Endodermal cell (in vitro differentiated cells): ENCODE measurements around the gene IL12RB2. TPM values are rescaled to one million over a fixed set of nuclear protein-coding genes. Genes with fewer than 3 reads are reported as not detected.

Source experiments
- DNase-seq: peaks from one replicate; pipeline ENCODE4 v3.0.0-alpha.2; 2017
- H3K27ac ChIP-seq: 2 replicates; pipeline ENCODE4 v1.5.1; 2013; ENCODE audit warnings: mild to moderate bottlenecking, low read depth, low read length, moderate library complexity
- H3K27me3 ChIP-seq: 2 replicates; pipeline ENCODE4 v1.6.1; 2013; ENCODE audit warnings: mild to moderate bottlenecking, low read length, moderate library complexity; ENCODE audit not compliant: insufficient read depth, control insufficient read depth, poor library complexity, severe bottlenecking
- H3K36me3 ChIP-seq: 2 replicates; pipeline ENCODE4 v1.7.0; 2013; ENCODE audit warnings: mild to moderate bottlenecking, low read length, moderate library complexity; ENCODE audit not compliant: control insufficient read depth, insufficient read depth
- H3K4me1 ChIP-seq: one replicate; pipeline ENCODE4 v1.7.0; 2013; ENCODE audit warnings: low read length; ENCODE audit not compliant: control insufficient read depth, insufficient read depth
- H3K4me3 ChIP-seq: 2 replicates; pipeline ENCODE4 v1.5.1; 2013; ENCODE audit warnings: mild to moderate bottlenecking, low read length, moderate library complexity
- H3K9ac ChIP-seq: 2 replicates; pipeline ENCODE4 v1.6.1; 2013; ENCODE audit warnings: mild to moderate bottlenecking, low read length, moderate library complexity; ENCODE audit not compliant: poor library complexity, severe bottlenecking; ENCODE audit errors: extremely low read depth
- H3K9me3 ChIP-seq: 2 replicates; pipeline ENCODE4 v1.6.1; 2013; ENCODE audit warnings: mild to moderate bottlenecking, low read length, moderate library complexity; ENCODE audit not compliant: control insufficient read depth
- H3K27ac Mint-ChIP-seq: 2 replicates; pipeline ENCODE4 v1.8.0; 2020; ENCODE audit warnings: mixed read lengths
- H3K27me3 Mint-ChIP-seq: 2 replicates; pipeline ENCODE4 v1.8.0; 2021; ENCODE audit warnings: mild to moderate bottlenecking, mixed read lengths; ENCODE audit not compliant: insufficient read depth
- H3K36me3 Mint-ChIP-seq: 2 replicates; pipeline ENCODE4 v1.8.0; 2020; ENCODE audit warnings: low read depth, mixed read lengths
- H3K4me1 Mint-ChIP-seq: 2 replicates; pipeline ENCODE4 v1.8.0; 2020; ENCODE audit warnings: mixed read lengths
- H3K4me3 Mint-ChIP-seq: 2 replicates; pipeline ENCODE4 v1.8.0; 2020; ENCODE audit warnings: mild to moderate bottlenecking, moderate library complexity, mixed read lengths
- H3K9me3 Mint-ChIP-seq: 2 replicates; pipeline ENCODE4 v1.8.0; 2020; ENCODE audit warnings: mild to moderate bottlenecking, mixed read lengths
- WGBS, 2 experiments: methylation state at CpG; one replicate each; pipeline versions ENCODE4 v1.1.5 to v1.1.7; 2013; ENCODE audit warnings: missing lambda C conversion rate in 2 of 2, mixed read lengths in 1 of 2; ENCODE audit not compliant: insufficient coverage in 1 of 2, insufficient read length in 1 of 2; 5-methylcytosine and 5-hydroxymethylcytosine counted together
- total RNA-seq, 2 donors: library from RNA; stranded (reverse); fragmentation: NEBNext Ultra II Directional in 1 of 2; extraction: Animal tissue kit (Norgen Biotek cat#: 25700) in 1 of 2; gene quantifications; 2 replicates in 1 of 2; 3 replicates in 1 of 2; pipeline ENCODE4 v1.2.1, GENCODE V29; 2021
- TF ChIP-seq, protein P1 (sequence below): fragments of 200-600 bp; sonication (generic); conservative IDR thresholded peaks from 2 replicates; pipeline ENCODE4 v1.5.0; 2021; ENCODE audit warnings: antibody characterized with exemption, mild to moderate bottlenecking

Gene IL12RB2
- total RNA-seq, 2 donors from 2014 or later: 0.29 TPM; not detected in 1

DNA sequence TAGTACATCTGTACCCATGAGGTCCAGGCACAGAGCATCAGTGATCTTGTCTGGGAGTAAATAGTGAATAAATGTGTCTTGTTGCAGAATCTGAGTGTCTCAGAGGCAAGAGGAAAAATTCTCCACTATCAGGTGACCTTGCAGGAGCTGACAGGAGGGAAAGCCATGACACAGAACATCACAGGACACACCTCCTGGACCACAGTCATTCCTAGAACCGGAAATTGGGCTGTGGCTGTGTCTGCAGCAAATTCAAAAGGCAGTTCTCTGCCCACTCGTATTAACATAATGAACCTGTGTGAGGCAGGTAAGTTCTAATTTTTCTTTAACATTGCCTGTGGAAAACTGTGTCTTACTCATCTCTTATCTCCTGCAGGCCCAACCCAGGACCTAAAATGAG is 43.1 kb downstream of the IL12RB2 start:
- H3K36me3 ChIP-seq: no peaks in the 10 kb centered on the region
- Mint-ChIP-seq H3K27me3 (no peaks in the 10 kb centered on the region), H3K9me3 (no peaks in the 10 kb centered on the region), H3K4me1 (peaks cover 7% of the 10 kb centered on the region), H3K27ac (no peak overlapping the region), H3K4me3 (no peak overlapping the region), H3K36me3 (no peaks in the 10 kb centered on the region)
- no peak for DNase-seq
- no peak overlapping the region for H3K9ac ChIP-seq
- H3K4me3 ChIP-seq: no peak overlapping the region
- H3K27ac ChIP-seq: no peak overlapping the region
- TF ChIP-seq, protein P1, sequence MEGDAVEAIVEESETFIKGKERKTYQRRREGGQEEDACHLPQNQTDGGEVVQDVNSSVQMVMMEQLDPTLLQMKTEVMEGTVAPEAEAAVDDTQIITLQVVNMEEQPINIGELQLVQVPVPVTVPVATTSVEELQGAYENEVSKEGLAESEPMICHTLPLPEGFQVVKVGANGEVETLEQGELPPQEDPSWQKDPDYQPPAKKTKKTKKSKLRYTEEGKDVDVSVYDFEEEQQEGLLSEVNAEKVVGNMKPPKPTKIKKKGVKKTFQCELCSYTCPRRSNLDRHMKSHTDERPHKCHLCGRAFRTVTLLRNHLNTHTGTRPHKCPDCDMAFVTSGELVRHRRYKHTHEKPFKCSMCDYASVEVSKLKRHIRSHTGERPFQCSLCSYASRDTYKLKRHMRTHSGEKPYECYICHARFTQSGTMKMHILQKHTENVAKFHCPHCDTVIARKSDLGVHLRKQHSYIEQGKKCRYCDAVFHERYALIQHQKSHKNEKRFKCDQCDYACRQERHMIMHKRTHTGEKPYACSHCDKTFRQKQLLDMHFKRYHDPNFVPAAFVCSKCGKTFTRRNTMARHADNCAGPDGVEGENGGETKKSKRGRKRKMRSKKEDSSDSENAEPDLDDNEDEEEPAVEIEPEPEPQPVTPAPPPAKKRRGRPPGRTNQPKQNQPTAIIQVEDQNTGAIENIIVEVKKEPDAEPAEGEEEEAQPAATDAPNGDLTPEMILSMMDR: no peak
- no peaks in the 10 kb centered on the region for H3K27me3 ChIP-seq
- 88 to 100% methylated on average over 1 to 2 of the region's 2 CpGs for WGBS, 2 experiments
- H3K9me3 ChIP-seq: no peaks in the 10 kb centered on the region
- H3K4me1 ChIP-seq: no peaks in the 10 kb centered on the region

DNA sequence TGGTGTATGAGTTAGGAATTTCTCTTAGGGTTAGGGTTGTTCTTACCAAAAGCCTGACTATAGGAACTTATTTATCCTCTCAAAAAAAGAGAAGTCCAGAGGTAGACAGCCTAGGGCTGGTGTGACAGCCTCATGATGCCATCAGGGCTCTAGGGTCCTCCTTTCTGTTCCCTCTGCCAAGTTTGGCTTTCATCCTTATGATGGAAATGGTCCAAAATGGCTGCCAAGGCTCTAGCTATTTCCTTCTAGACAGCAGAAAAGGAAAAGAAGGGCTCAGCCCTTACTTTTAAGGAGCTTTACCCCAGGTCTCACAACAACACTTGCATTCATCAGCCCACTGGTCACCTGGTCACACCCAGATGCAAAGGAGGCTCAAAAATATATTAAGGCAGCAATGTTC is 44.5 kb downstream of the IL12RB2 start:
- TF ChIP-seq, protein P1: no peak
- Histone ChIP-seq H3K27ac (no peak overlapping the region), H3K9ac (no peak overlapping the region), H3K9me3 (no peaks in the 10 kb centered on the region), H3K27me3 (no peaks in the 10 kb centered on the region), H3K4me3 (no peak overlapping the region), H3K36me3 (no peaks in the 10 kb centered on the region), H3K4me1 (no peaks in the 10 kb centered on the region)
- Mint-ChIP-seq H3K27ac (no peak overlapping the region), H3K4me1 (peaks cover 7% of the 10 kb centered on the region), H3K27me3 (no peaks in the 10 kb centered on the region), H3K9me3 (no peaks in the 10 kb centered on the region), H3K4me3 (no peak overlapping the region), H3K36me3 (no peaks in the 10 kb centered on the region)
- DNase-seq: no peak

DNA sequence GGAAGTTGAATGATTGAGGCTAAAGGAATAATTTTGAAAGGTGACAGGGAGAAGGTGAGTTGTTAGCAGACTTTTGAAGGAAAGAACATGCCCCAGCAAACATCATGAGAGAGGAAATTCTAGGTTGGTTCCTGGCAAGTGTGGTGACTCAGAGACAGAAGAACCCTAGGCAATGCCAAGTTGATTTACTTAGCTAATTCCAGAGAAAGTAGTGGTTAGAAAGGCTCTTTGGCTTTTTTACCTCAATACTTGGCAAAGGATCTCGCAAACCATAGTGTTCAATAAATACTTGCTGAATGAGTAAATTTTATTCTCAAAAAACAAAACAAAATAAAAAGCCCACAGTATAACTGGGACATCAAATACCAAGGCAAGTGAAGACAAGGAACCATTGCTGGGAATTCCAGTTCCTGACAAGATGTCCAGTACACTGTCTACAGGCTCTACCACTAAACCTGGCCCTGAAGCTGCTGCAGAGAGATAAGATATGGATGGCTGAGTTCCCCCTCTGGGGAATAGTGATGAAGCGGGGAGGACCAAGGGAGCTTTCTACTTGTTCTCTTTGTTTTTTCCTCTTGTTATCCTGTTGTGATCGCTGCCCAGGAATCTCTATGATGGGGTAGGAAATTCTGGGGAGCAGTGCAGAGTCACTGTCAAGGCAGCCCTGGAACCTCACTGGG is 48.2 kb downstream of the IL12RB2 start:
- no peaks in the 10 kb centered on the region for H3K36me3 ChIP-seq
- H3K36me3 Mint-ChIP-seq: no peaks in the 10 kb centered on the region
- TF ChIP-seq, protein P1: no peak
- no peaks in the 10 kb centered on the region for H3K9me3 Mint-ChIP-seq
- no peak overlapping the region for H3K27ac ChIP-seq
- 96% methylated on average over 3 of the region's 3 CpGs; no CpG with 5 or more reads in 1 of the 2 experiments for WGBS, 2 experiments
- H3K4me1 ChIP-seq: no peaks in the 10 kb centered on the region
- no peaks in the 10 kb centered on the region for H3K4me1 Mint-ChIP-seq
- H3K9me3 ChIP-seq: no peaks in the 10 kb centered on the region
- no peaks in the 10 kb centered on the region for H3K27me3 ChIP-seq
- H3K9ac ChIP-seq: no peak overlapping the region
- H3K4me3 ChIP-seq: no peak overlapping the region
- no peak for DNase-seq
- no peak overlapping the region for H3K27ac Mint-ChIP-seq
- H3K27me3 Mint-ChIP-seq: no peaks in the 10 kb centered on the region
- no peak overlapping the region for H3K4me3 Mint-ChIP-seq
